H1 (cell line): ENCODE data around the gene IQCC. TPM values are rescaled to one million over a fixed set of nuclear protein-coding genes. Genes with fewer than 3 reads are reported as not detected.

Experiments used
- CTCF ChIA-PET: fragments of 300-600 bp; sonication (Branson Sonifier 250); formaldehyde crosslinking; loops from one replicate; lab custom pipeline; 2021; ENCODE audit not compliant: partially characterized antibody; lab: Charles Lee
- POLR2A ChIA-PET: fragments of 300-600 bp; sonication (Branson Sonifier 250); formaldehyde crosslinking; loops from one replicate; lab custom pipeline; 2021; ENCODE audit warnings: inconsistent platforms; ENCODE audit not compliant: partially characterized antibody; lab: Charles Lee
- DNase-seq, 2 experiments: peaks; one replicate each; pipeline versions ENCODE4 v3.0.0 to v3.0.0-alpha.2; 2010 to 2022; ENCODE audit warnings: low spot score in 2 of 2, low read depth in 1 of 2, mixed read lengths in 1 of 2
- FAIRE-seq: peaks from 2 replicates; lab custom pipeline; 2011; peaks lifted over from hg19 to GRCh38; lab: Jason Lieb, UNC
- H2AFZ ChIP-seq: 2 replicates; pipeline ENCODE4 v1.8.1; 2012; ENCODE audit warnings: low read length, inconsistent platforms
- H2AK5ac ChIP-seq: 2 replicates; pipeline ENCODE4 v1.6.1; 2013; ENCODE audit warnings: low read depth, low read length
- H2BK120ac ChIP-seq: replicated peaks from 2 replicates; pipeline ENCODE3; 2013; ENCODE audit warnings: low read depth, low read length, inconsistent platforms
- H2BK12ac ChIP-seq: 2 replicates; pipeline ENCODE4 v1.6.1; 2013; ENCODE audit warnings: low read depth, low read length
- H2BK15ac ChIP-seq: 2 replicates; pipeline ENCODE4 v1.6.1; 2013; ENCODE audit warnings: low read length
- H2BK20ac ChIP-seq: 2 replicates; pipeline ENCODE4 v1.6.1; 2013; ENCODE audit warnings: low read length
- H2BK5ac ChIP-seq: 2 replicates; pipeline ENCODE4 v1.6.1; 2013; ENCODE audit warnings: low read depth, low read length
- H3K14ac ChIP-seq: 2 replicates; pipeline ENCODE4 v1.6.1; 2013; ENCODE audit warnings: inconsistent platforms; ENCODE audit not compliant: insufficient read length
- H3K18ac ChIP-seq: 2 replicates; pipeline ENCODE4 v1.6.1; 2013; ENCODE audit warnings: low read length; ENCODE audit errors: extremely low read depth
- H3K23ac ChIP-seq: 2 replicates; pipeline ENCODE4 v1.6.1; 2013; ENCODE audit warnings: inconsistent platforms; ENCODE audit not compliant: insufficient read length
- H3K23me2 ChIP-seq: 2 replicates; pipeline ENCODE4 v1.6.1; 2013; ENCODE audit warnings: low read depth, low read length
- H3K27ac ChIP-seq: 2 replicates; pipeline ENCODE4 v1.6.1; 2011; ENCODE audit warnings: low read depth, low read length, inconsistent platforms
- H3K27me3 ChIP-seq, 4 experiments: replicated peaks in 1 of 4; 1 replicate in 1 of 4; 2 replicates in 3 of 4; pipeline versions ENCODE4 v1.6.1 to v1.8.1; 2011 to 2013; ENCODE audit warnings: low read length in 3 of 4, mild to moderate bottlenecking in 3 of 4, inconsistent platforms in 2 of 4, mixed read lengths in 2 of 4, moderate library complexity in 1 of 4; ENCODE audit not compliant: control insufficient read depth in 3 of 4, insufficient read depth in 3 of 4; ENCODE audit errors: extremely low read depth in 1 of 4
- H3K36me3 ChIP-seq, 4 experiments: 2 replicates each; pipeline versions ENCODE4 v1.6.1 to v1.8.1; 2011 to 2013; ENCODE audit warnings: mild to moderate bottlenecking in 4 of 4, low read length in 3 of 4, moderate library complexity in 2 of 4, control low read depth in 1 of 4, inconsistent platforms in 1 of 4; ENCODE audit not compliant: insufficient read depth in 4 of 4, control insufficient read depth in 2 of 4
- H3K4ac ChIP-seq: replicated peaks from 2 replicates; pipeline ENCODE3; 2013; ENCODE audit warnings: low read length, low read depth, mixed read lengths, inconsistent platforms; ENCODE audit not compliant: insufficient read length
- H3K4me1 ChIP-seq, 4 experiments: replicated peaks in 1 of 4; 1 replicate in 1 of 4; 2 replicates in 3 of 4; pipeline versions ENCODE4 v1.6.1 to v1.8.1; 2011 to 2013; ENCODE audit warnings: low read length in 3 of 4, inconsistent platforms in 2 of 4, mixed read lengths in 1 of 4; ENCODE audit not compliant: insufficient read depth in 4 of 4, control insufficient read depth in 3 of 4
- H3K4me2 ChIP-seq, 2 experiments: 2 replicates each; pipeline versions ENCODE4 v1.6.1 to v1.8.1; 2011 to 2013; ENCODE audit warnings: low read depth in 2 of 2, low read length in 2 of 2, control low read depth in 1 of 2, inconsistent platforms in 1 of 2, mild to moderate bottlenecking in 1 of 2; ENCODE audit not compliant: insufficient read depth in 1 of 2
- H3K4me3 ChIP-seq, 4 experiments: fragments of 200-600, 300-600 bp in 1 of 4; sonication (generic), shearing (Covaris generic), sonication (Bioruptor Twin) in 1 of 4; 2 replicates each; pipeline versions ENCODE4 v1.5.1 to v1.8.1; 2011 to 2016; ENCODE audit warnings: low read length in 4 of 4, low read depth in 3 of 4, control low read depth in 2 of 4, inconsistent platforms in 2 of 4, mild to moderate bottlenecking in 2 of 4, mixed read lengths in 1 of 4, moderate library complexity in 1 of 4; ENCODE audit not compliant: insufficient read depth in 2 of 4; ENCODE audit errors: extremely low read depth in 1 of 4
- H3K56ac ChIP-seq: replicated peaks from 2 replicates; pipeline ENCODE3; 2013; ENCODE audit warnings: low read depth, mild to moderate bottlenecking, mixed read lengths, low read length, inconsistent platforms; ENCODE audit not compliant: insufficient read length
- H3K79me1 ChIP-seq: 2 replicates; pipeline ENCODE4 v1.6.1; 2013; ENCODE audit warnings: low read depth, low read length, control low read depth
- H3K79me2 ChIP-seq, 2 experiments: 2 replicates each; pipeline versions ENCODE4 v1.6.1 to v1.8.1; 2012 to 2013; ENCODE audit warnings: low read length in 2 of 2, mild to moderate bottlenecking in 2 of 2, inconsistent platforms in 1 of 2; ENCODE audit not compliant: insufficient read depth in 2 of 2, control insufficient read depth in 1 of 2
- H3K9ac ChIP-seq, 4 experiments: replicated peaks in 1 of 4; 1 replicate in 1 of 4; 2 replicates in 3 of 4; pipeline versions ENCODE4 v1.6.1 to v1.8.1; 2011 to 2013; ENCODE audit warnings: low read depth in 3 of 4, low read length in 3 of 4, control low read depth in 2 of 4, mild to moderate bottlenecking in 2 of 4, moderate library complexity in 2 of 4, inconsistent platforms in 1 of 4; ENCODE audit errors: extremely low read depth in 1 of 4
- H3K9me3 ChIP-seq, 2 experiments: 2 replicates each; pipeline versions ENCODE4 v1.6.1 to v1.8.1; 2012 to 2013; ENCODE audit warnings: mild to moderate bottlenecking in 2 of 2, moderate library complexity in 2 of 2, control low read depth in 1 of 2, inconsistent platforms in 1 of 2, low read depth in 1 of 2, low read length in 1 of 2, mixed read lengths in 1 of 2; ENCODE audit not compliant: insufficient read depth in 2 of 2
- H4K20me1 ChIP-seq, 2 experiments: replicated peaks in 1 of 2; 2 replicates each; pipeline versions ENCODE3 to v1.8.1; 2011 to 2013; ENCODE audit warnings: inconsistent platforms in 2 of 2, low read length in 2 of 2, mild to moderate bottlenecking in 1 of 2; ENCODE audit not compliant: insufficient read depth in 2 of 2, control insufficient read depth in 1 of 2
- H4K5ac ChIP-seq: 2 replicates; pipeline ENCODE4 v1.6.1; 2013; ENCODE audit warnings: low read length, low read depth, mixed read lengths, inconsistent platforms; ENCODE audit not compliant: insufficient read length
- H4K8ac ChIP-seq: 2 replicates; pipeline ENCODE4 v1.8.0; 2013; ENCODE audit warnings: mild to moderate bottlenecking, moderate library complexity, low read length, inconsistent platforms; ENCODE audit not compliant: insufficient read depth; ENCODE audit errors: extremely low read depth
- H4K91ac ChIP-seq: replicated peaks from 2 replicates; pipeline ENCODE3; 2013; ENCODE audit warnings: low read length, mixed read lengths, inconsistent platforms; ENCODE audit not compliant: insufficient read length
- CBX5 ChIP-seq: fragments of 300-800, 300-1000 bp; sonication (generic); IDR thresholded peaks from 2 replicates; pipeline ENCODE4 v1.7.1; 2016; ENCODE audit warnings: antibody characterized with exemption, low read length, low read depth
- EP300 ChIP-seq, 2 experiments: IDR thresholded peaks; 1 replicate in 1 of 2; 2 replicates in 1 of 2; pipeline ENCODE4 v1.6.1; 2011 to 2012; ENCODE audit warnings: low read depth in 2 of 2, low read length in 2 of 2, mild to moderate bottlenecking in 2 of 2, borderline replicate concordance in 1 of 2, inconsistent platforms in 1 of 2, moderate library complexity in 1 of 2
- KDM4A ChIP-seq: IDR thresholded peaks from one replicate; pipeline ENCODE4 v1.7.1; 2012; ENCODE audit warnings: low read depth, mild to moderate bottlenecking, moderate library complexity, low read length, inconsistent platforms; ENCODE audit not compliant: severe bottlenecking
- MAFK ChIP-seq: IDR thresholded peaks from 2 replicates; pipeline ENCODE4 v1.6.1; 2012; ENCODE audit warnings: low read depth, mild to moderate bottlenecking, improper control_type of control experiment, low read length
- NRF1 ChIP-seq: IDR thresholded peaks from 2 replicates; pipeline ENCODE4 v1.6.1; 2011; ENCODE audit warnings: mild to moderate bottlenecking, low read depth, low read length, improper control_type of control experiment
- POU5F1 ChIP-seq: IDR thresholded peaks from 2 replicates; pipeline ENCODE4 v1.6.1; 2011; ENCODE audit warnings: low read depth, mild to moderate bottlenecking, low read length, moderate library complexity
- RNF2 ChIP-seq: fragments of 200-900, 300-1000 bp; sonication (generic); IDR thresholded peaks from 2 replicates; pipeline ENCODE4 v1.7.1; 2016; ENCODE audit warnings: borderline replicate concordance, low read depth, mild to moderate bottlenecking, antibody characterized with exemption, low read length; ENCODE audit not compliant: poor library complexity, severe bottlenecking; ENCODE audit errors: missing control alignments
- WGBS, 2 experiments: shearing (Covaris generic) in 1 of 2; methylation state at CpG; one replicate each; pipeline versions ENCODE4 v1.1.6 to v1.1.7; 2013 to 2015; ENCODE audit warnings: low lambda C conversion rate in 2 of 2, mixed read lengths in 2 of 2, inconsistent platforms in 1 of 2, low coverage in 1 of 2, missing lambda C conversion rate in 1 of 2; ENCODE audit not compliant: insufficient replicate concordance in 2 of 2, insufficient coverage in 1 of 2, insufficient read length in 1 of 2; ENCODE audit errors: extremely low coverage in 1 of 2, missing lambda C conversion rate in 1 of 2; 5-methylcytosine and 5-hydroxymethylcytosine counted together
- polyA plus RNA-seq, 7 experiments: library from polyadenylated mRNA; depleted of rRNA in 3 of 7; stranded (reverse) in 5 of 7; unstranded in 2 of 7; fragments of >200 nt in 5 of 7; fragments of 200-250 nt in 2 of 7; gene quantifications; 1 replicate in 5 of 7; 2 replicates in 1 of 7; 4 replicates in 1 of 7; pipeline versions ENCODE4 v1.2.1 to v1.2.3, GENCODE V29; 2011 to 2013; ENCODE audit warnings: missing spikeins in 2 of 7, mixed read lengths in 2 of 7
- total RNA-seq: library from RNA; stranded (reverse); fragmentation: NEBNext Ultra II Directional; extraction: Animal tissue kit (Norgen Biotek cat#: 25700); gene quantifications from 2 replicates; pipeline ENCODE4 v1.2.1, GENCODE V29; 2021

Gene IQCC
- total and polyA plus RNA-seq, 2 of the 8 experiments (the other 6 are each of a cell fraction or from before 2014, with no cell fraction given): 2.5 to 4.2 TPM

GRCh38 chr1:32194984-32195383 is 10.5 kb upstream of the IQCC start:
- H3K27ac ChIP-seq: no peak overlapping the region
- H2AK5ac ChIP-seq: no peak overlapping the region
- H3K4ac ChIP-seq: no peak overlapping the region
- no peak overlapping the region for H3K4me3 ChIP-seq
- ChIA-PET POLR2A (interaction anchor here (0.9 to 21.3 kb wide), 4 partner anchors 10 to 167 kb away, joined by 3 to 332 read pairs (median 48); partner anchors contain the start of genes DCDC2B, FAM229A, IQCC and TSSK3), CTCF (interaction anchor here (0.7 to 1.3 kb wide), 2 partner anchors 86 to 121 kb away, joined by 3 to 4 read pairs; no protein-coding TSS in a partner anchor)
- no peak overlapping the region for H4K91ac ChIP-seq
- no peak for DNase-seq
- no peak overlapping the region for H2BK5ac ChIP-seq
- no peaks in the 10 kb centered on the region for H3K9me3 ChIP-seq
- H3K23me2 ChIP-seq: peaks cover 2% of the 10 kb centered on the region; the same call in 1 of the 2 replicates
- no peak overlapping the region for H3K9ac ChIP-seq
- H2AFZ ChIP-seq: no peak overlapping the region
- no peak overlapping the region for H4K5ac ChIP-seq
- H4K8ac ChIP-seq: no peak overlapping the region
- no peak overlapping the region for H3K56ac ChIP-seq
- H3K4me2 ChIP-seq: no peak overlapping the region
- H2BK12ac ChIP-seq: no peak overlapping the region
- H2BK120ac ChIP-seq: no peak overlapping the region
- peaks cover 9 to 15% (median 11%) of the 10 kb centered on the region in 4 experiments for H3K4me1 ChIP-seq
- H3K79me2 ChIP-seq: no peaks in the 10 kb centered on the region
- no peak overlapping the region for H3K18ac ChIP-seq
- no peak for FAIRE-seq
- H3K27me3 ChIP-seq: no peaks in the 10 kb centered on the region
- 0 out of 2 replicates have a peak, but pooled peaks cover 3% of the 10 kb centered on the region for H3K79me1 ChIP-seq
- H4K20me1 ChIP-seq: peaks cover 11 to 12% of the 10 kb centered on the region in 2 experiments
- H3K14ac ChIP-seq: no peak overlapping the region
- TF ChIP-seq POU5F1 (no peak), NRF1 (no peak), CBX5 (no peak), EP300 (IDR thresholded peaks at IDR 0.05; ENCODE audit: borderline replicate concordance in 1 of 2, low read depth in 2 of 2, low read length in 2 of 2) (no peak), RNF2 (no peak), KDM4A (no peak), MAFK (no peak)
- no peak overlapping the region for H2BK15ac ChIP-seq
- H3K23ac ChIP-seq: no peak overlapping the region
- H2BK20ac ChIP-seq: no peak overlapping the region
- WGBS, 2 experiments: 90% methylated on average over 6 of the region's 6 CpGs; no CpG with 5 or more reads in 1 of the 2 experiments
- peaks cover 48 to 75% (median 65%) of the 10 kb centered on the region in 4 experiments for H3K36me3 ChIP-seq
